ENCODE measurements around the gene VCL.
"Not testable (repeated sequence)": the region's sequence is repeated elsewhere in the genome, so short reads cannot be mapped to it uniquely, and the experiment has no call there.

The VCL gene

DNA sequence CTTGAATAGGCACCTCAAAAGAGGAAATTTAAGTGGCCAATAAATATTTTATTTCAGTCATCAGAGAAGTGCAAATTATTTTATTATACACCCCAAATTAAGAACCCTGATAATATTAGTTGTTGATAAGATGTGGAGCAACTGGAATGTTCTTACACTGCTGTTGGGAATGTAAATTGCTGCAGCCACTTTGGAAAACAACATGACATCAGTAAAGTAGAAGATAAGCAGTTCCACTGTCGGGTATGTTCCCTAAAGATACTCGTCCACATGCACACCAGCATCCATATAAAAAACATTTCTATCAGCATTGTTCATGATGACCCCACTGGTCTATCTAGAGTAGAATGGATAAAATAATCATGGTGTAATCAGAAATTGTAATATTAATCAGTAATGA lies 46.5 kb downstream of the VCL start:
- no peak for DNase-seq

DNA sequence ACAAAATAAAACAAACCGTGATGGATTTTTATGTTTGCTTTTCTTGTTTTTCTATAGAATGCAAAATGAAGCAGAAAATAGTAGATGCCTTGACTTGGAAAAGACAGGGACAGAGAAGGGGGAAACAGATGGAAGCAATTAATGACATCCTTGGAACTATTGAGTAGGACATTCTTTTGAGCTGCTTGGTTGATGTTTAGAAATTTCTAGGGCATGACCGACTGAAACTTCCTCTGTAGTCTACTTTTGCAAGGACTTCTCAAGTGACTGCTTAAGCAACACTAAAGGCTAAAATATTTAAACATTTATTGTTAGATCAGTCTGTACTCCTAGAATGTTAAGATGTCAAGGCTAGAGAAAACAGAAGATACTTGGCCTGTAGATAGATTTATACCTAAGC lies 49.4 kb downstream of the VCL start:
- peak; percentile 92 for DNase-seq

DNA sequence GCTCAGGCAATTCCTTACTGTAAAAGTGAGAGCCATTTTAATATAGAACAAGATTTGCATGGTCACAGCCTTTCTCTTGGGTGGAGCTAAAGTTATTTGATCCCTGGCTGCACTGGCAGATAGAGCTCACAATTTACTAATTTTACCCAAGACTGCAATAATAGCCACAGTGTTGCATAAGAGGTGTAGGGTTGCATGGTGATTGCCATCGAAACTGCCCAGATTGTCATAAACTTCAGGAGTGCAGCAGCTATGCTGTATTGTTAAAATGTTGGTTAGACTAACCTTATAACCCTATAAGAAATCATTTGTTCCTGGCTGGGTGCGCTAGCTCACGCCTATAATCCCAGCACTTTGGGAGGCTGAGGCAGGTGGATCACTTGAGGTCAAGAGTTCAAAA lies 50.0 kb downstream of the VCL start:
- peak; percentile 37 for DNase-seq

DNA sequence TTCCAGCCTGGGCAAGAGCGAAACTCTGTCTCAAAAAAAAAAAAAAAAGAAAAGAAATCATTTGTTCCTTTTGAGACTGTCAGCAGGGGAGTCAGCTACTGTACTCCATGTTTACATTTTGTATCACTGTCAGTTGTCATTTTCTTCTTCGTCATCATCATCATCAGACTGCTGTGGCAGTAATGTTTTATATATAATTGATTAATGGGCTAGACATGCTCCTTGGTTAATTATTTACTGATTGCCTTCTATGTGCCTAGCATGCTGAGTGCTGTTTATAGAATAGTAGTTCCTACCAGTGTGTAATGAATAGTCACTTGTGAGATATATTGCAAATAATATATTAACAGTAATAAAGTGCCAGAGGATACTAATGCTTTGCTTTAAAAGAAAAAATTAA lies 50.5 kb downstream of the VCL start:
- DNase-seq = no peak

DNA sequence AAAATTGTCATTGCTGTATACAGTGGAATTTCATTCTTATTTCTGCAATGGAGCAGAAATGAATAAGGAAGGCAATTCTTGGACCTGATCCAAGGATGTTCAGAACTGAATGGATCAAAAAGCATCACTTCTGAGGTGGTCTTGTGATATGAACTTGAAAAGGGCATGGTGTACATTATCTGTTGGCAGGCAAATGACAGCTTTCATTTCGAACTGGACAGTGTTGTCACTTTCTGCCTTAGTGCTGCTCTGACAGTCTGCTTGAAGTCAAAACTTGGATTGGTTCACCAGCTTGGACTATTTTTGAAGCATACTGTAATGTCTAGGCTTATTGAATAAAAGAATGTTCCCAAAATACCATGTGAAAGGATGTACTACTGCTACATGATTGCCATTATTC lies 52.0 kb downstream of the VCL start:
- DNase-seq = peak; percentile 28

DNA sequence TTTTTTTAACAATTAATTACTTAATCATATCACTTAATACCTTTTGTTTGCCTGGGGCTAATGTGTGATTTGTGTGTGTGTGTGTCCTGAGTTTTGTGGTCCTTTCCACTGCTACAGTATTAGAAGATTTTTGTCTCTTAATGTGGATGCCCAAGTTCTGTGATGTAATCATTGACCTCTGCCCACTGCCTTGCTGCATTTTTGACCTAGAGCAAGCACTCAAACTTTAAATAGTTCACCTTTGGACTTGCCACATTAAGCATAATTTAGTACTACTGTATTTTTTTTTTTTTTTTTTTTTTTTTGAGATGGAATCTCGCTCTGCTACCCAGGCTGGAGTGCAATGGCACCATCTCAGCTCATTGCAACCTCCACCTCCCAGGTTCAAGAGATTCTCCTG lies 52.7 kb downstream of the VCL start:
- DNase-seq = no peak

DNA sequence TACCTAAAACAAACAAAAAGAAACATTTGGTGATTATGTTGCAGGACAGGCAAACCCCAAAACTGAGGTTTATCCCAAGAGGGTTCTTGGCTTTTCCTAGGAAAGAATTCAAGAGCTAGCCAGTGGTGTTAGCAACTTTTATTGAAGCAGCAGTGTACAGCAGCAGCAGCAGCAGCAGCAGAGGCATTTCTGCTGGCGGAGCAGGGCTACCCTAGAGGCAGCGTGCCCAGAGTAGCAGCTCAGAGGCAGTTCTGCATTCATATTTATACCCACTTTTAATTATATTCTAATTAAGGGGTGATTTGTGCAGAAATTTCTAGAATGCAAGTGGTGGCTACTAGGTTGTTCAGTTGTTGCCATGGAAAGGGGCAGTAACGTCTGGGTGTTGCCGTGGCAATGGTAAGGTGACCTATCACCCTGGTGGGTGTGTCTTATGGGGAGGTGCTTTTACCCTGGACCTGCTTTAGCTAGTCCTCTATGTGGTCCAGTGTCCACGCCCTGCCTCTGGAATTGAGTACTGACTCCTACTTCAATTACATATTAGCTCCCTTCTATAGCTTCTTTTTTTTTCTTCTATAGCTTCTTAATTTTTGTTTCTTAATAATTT lies 53.9 kb downstream of the VCL start:
- DNase-seq = no peak

DNA sequence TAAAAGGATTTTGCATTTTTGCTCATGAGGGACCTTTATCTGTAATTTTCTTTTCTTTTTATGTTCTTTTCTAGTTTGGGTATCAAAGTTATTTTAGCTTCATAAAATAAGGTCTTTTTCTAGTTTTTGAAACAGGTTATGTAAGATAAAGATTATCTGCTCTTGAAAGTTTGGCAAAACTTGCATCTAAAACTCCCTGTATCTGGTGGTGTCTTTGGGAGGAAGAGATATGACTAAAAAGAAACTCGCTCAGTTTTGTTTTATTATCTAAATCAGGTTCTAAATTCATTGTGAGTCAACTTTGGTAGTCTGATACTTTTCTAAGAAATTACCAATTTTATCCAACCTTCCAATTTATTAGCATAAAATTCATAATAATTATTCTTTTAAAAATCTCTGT lies 55.1 kb downstream of the VCL start:
- no peak for DNase-seq

DNA sequence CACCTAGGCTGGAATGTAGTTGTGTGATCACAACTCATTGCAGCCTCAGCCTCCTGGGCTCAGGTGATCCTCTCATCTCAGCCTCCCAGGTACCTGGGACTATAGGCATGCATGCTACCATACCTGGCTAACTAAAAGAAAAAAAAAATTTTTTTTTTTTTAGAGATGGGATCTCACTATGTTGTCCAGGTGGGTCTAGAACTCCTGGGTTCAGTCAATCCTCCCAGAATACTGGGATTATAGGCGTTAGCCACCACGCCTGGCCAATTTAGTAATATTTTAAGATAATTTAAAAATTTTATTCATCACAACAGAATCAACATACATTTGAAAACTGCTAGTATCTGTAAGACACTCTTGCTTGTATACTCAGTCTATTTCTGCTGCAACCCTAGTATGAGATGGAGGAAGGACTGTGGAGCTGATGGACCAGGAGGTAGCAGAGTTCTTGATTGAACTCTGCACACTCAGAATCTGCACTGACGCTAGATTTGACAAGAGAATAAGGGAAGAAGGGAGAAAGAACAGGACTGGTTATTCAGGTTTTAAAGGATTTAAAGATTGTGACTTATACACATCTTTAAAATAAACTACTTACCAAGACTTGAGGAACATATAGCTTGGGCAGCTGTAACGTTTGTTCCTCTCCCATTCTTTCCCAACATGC lies 57.6 kb downstream of the VCL start:
- DNase-seq = no peak

DNA sequence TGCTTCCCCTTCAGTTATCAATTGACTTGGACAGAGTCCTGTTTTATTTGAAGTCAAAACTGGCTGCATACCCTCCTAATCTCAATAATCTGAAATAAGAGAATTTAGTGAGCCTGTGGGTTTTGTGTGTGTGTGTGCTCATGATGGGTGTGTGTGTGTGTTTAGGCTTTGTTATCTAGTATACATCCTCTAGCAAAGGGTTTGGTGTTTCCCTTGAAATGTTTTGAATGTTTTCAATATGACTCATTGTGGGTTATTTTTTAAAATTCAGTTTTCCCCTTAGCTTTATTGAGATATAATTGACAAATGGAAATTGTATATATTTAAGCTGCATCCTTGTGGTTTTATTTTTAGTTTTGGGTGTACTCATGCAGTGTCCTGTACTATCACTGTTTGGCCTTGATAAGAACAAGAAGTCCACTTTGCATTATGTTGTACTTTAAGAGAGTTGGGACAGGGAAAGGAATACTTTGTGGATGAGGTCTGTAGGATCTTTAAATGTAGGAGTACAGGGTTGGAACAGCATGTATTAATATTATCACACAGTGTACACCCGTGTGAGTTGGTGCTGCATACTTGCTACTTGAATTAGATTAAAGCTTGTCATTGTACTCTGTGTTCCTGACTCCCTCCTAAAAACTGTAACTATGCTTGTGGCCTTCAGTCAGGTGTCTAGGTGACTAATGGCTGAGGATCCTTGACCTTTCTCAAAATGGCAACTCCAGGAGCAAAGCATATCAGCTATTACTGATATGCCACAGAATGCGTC lies 58.3 kb downstream of the VCL start:
- DNase-seq = peak; percentile 72

DNA sequence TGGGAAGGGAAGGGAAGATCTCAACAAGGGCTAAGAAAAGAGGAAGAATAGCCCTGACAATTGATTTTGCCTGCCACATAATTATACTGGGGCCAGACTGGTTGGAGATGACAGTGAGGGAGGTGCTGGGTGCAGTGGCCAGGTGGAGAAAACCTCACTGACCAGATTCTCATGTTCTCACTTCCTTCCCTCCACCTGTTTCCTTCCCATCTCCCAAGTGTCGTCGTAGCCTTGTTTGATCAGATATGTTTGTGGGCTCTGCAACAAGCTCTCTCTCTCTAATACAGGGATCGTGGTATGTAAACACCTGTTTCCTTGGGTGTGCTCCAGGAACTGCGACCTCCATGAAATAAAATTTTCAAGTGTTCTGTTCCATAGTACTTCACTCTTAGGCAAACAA lies 60.2 kb downstream of the VCL start:
- DNase-seq = no peak

DNA sequence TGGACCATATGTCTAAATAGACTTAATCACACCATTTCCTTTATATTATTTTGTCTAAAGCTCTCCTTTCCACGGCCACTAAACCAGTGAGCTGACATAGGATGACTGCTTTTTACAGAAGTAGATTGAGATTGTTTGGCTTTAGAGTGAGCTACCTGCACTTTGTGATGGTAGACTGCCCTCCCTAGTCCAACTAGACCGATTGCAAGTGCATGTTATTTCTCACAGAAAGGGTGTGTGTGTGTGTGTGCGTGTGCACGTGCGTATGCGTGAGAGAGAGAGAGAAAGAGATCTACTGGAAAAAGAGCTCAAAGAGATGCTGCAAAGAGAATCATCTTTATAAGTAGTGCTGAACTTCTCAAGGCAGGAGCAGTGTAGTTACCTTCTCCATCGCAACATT lies 60.7 kb downstream of the VCL start:
- no peak for DNase-seq

DNA sequence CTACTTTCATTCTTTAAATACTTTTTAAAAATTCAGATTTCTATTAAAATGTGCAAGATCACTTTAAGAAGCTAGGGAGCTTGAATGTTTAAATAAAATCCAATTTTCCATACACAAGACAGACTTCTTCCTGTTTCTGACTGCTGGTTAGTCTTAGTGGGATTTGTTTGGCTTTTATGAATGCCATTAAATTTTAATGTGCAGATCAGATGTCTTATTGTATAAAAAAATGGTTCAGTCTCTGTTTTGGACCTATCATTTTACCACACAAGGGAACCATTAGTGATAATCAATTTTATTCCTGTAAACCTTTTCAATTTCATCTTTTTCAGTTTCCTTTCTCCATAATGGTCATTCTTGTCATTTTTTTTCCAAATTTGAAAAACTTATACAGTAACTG lies 63.2 kb downstream of the VCL start:
- DNase-seq = peak; percentile 35

DNA sequence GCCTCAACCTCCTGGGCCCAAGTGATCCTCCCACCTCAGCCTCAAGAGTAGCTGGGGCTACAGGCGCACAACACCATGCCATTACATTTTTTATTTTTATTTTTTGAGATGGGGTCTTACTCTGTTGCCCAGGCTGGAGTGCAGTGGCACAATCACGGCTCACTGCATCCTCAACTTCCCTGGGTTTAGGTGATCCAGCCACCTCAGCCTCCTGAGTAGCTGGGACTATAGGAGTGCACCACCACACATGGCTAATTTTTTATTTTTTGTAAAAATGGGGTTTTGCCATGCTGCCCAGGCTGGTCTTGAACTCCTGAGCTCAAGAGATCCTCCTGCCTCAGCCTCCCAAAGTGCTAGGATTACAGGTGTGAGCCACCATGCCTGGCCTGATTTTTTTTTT lies 64.1 kb downstream of the VCL start:
- DNase-seq = not testable (repeated sequence)

DNA sequence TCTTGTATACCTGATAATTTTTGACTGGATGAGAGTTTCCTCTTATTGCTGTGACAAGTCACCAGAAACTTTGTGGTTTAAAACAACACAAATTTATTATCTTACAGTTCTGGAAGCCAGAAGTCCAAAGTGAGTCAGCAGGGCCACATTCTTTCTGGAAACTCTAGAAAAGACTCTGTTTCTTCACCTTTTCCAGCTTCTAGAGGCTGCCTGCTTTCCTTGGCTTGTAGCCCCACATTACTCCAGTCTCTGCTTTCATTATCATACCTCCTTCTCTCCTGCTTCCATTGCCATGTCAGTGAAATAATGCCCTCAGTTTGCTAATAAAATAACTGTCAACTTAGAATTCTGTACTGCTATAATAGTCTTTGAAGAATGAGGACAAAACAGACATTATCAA lies 65.3 kb downstream of the VCL start:
- DNase-seq = peak; percentile 46

DNA sequence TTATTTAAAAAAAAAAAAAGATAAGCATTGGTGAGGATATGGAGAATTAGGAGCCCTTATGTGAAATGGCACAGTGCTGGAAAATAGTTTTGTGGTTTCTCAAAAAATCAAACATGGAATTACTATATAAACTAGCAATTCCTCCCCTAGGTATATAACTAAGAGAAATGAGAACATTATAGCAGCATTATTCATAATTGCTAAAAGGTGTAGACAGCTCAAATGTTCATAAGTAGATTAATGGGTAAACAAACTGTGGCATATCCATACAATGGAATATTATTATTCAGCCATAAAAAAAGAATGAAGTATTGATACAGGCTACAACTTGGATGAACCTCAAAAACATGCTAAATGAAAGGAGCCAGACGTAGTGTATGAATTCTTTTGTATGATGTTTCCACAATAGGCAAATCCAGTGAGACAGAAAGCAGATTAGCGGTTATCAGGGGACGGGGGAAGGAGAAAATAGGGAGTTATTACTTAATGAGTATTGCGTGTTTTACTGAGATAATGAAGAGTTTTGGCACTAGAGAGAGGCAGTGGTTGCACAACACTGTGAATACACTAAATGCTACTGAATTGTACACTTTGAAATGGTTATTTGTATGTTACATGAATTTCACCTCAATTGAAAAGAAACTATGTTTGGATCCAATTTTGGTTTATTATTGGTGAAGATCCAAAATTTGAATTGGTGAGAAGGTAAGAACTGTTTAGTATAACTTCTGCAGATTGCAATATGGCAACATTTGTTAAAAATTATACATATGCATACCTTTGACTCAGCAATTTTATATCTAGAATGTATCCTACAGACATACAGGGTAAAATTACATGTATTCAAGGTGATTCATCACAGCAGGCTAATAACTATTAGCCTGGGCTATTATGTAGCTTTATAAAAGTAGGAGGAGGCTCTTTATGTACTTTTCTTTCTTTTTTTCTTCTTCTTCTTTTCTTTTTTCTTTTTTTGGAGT lies 69.7 kb downstream of the VCL start:
- peak; percentile 62 for DNase-seq

DNA sequence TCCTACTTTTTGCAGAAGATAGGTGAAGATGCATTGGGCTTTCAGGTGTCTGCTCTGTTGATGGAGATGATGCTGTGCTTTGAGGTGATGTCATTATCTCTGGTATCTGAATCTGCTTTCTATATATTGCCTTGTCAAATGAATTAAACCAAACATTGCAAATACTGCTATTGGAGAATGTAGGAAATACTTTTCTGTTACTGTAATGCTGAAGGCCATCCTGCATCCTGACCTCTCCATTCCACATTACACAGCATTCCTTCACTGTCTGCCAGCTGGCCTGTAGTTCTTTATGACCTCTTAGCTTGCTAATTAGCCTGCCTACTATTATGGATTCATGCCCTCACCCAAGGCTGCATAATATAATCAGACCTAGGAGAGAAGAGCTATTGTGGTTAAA lies 73.2 kb downstream of the VCL start:
- DNase-seq = peak; percentile 90

DNA sequence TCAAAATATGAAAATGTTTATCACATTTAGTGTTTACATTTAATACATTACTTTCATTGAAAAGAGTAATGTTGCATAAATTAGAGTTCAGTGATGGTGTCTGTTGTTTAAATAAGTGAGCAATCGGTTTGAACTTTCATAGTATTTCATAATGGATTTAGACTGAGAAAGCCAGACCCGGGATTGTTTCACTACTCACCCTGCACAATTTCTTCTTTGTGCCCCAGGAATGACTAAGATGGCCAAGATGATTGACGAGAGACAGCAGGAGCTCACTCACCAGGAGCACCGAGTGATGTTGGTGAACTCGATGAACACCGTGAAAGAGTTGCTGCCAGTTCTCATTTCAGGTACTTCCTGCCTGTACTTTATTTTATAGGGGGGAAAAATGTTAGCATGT lies 74.6 kb downstream of the VCL start:
- DNase-seq = peak; percentile 35

DNA sequence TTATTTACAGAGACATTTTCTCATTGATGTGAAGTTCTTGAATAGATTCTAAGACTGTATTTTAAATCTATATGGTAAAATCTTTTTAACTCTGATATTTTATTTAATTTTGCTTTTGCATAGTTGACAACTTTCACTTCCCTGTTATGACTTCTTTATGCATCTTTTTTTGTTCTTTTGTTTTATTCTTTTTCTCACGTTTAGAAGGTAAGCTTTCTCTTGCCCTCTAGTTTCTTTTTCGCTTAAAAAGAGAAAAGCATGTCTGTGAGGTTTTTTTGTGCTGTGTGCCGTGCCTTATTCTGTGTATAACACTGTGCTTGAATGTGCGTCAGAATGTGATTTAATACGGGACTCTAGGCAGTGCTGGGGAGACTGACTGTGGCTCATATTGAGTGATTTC lies 78.0 kb downstream of the VCL start:
- DNase-seq = no peak

DNA sequence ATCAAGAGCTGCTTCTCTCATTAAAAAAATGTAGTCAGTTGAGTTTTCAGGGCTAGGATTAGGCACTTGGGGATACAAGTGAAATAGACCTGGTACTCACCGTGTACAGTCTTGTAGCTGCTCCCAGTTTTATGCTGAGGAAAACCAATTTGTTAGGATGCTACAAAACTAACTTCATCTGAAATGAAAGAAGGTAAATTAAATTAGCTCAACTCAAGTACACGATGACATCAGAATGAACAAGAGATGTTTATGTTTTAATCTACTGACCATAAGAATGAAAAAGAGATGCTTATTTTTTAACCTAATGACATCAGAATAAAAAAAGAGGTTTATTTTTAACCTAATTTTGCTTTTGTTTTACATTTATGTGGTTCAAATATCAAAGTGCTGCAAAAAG lies 79.0 kb downstream of the VCL start:
- no peak for DNase-seq

DNA sequence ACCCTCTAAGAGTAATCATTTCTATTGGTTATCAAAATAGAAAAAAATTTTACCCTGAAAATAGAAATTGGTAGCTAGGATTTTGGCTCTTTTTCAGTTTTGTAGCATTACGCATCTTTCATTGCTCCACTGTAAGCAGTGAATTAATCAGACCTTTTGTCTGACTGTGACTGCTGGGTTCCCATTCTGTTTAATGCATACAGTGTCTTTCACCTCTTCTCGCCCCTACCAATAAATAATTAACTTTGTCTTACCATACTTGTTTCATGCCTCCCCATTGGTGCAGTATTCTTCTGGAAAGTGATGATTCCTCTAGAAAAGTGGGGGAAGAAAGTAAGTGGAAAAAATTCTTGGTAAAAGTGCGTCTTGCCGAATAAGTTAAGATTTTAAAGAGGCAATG lies 79.5 kb downstream of the VCL start:
- peak; percentile 8 for DNase-seq

DNA sequence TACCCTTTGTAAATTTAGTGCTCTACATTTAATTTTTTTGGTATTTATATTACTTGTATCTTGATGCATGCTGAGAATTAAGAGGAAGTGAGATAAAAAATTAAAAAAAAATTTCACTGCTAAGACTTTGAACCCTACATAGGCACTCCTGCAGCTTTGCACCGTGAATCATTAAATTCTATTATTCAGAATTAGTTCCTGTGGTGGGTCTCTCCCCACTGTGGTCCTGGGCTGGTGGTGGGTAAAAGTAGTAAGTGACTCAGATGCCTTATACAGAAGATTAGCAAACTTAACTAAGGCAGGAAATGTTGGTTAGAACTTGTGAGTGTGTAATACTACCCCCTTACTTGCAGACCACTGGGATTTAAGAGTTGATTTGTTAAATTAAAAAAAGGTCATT lies 80.1 kb downstream of the VCL start:
- peak; percentile 85 for DNase-seq

All from fibroblast of upper back skin (primary cell).